Stomach smooth muscle (tissue), 2 donors: ENCODE measurements around the gene GPSM1.
"Not testable (repeated sequence)": the region's sequence is repeated elsewhere in the genome, so short reads cannot be mapped to it uniquely, and the experiment has no call there.

Source experiments
- H3K27ac ChIP-seq: one replicate; pipeline ENCODE4 v1.7.0; 2013; ENCODE audit warnings: mild to moderate bottlenecking, low read length, inconsistent platforms
- H3K27me3 ChIP-seq, 2 donors: one replicate each; pipeline ENCODE4 v1.7.0; 2013; ENCODE audit warnings: low read length in 2 of 2; ENCODE audit not compliant: insufficient read depth in 2 of 2, control insufficient read depth in 1 of 2
- H3K36me3 ChIP-seq, 2 donors: one replicate each; pipeline ENCODE4 v1.7.0; 2013; ENCODE audit warnings: low read length in 2 of 2; ENCODE audit not compliant: control insufficient read depth in 2 of 2, insufficient read depth in 2 of 2
- H3K4me1 ChIP-seq: one replicate; pipeline ENCODE4 v1.7.0; 2013; ENCODE audit warnings: low read length; ENCODE audit not compliant: control insufficient read depth, insufficient read depth
- H3K4me3 ChIP-seq, 2 donors: one replicate each; pipeline ENCODE4 v1.7.0; 2013; ENCODE audit warnings: low read length in 2 of 2
- H3K9ac ChIP-seq, 2 donors: one replicate each; pipeline ENCODE4 v1.7.0; 2013; ENCODE audit warnings: low read length in 2 of 2, mild to moderate bottlenecking in 1 of 2
- H3K9me3 ChIP-seq, 2 donors: one replicate each; pipeline ENCODE4 v1.7.0; 2013; ENCODE audit warnings: low read length in 2 of 2; ENCODE audit not compliant: control insufficient read depth in 2 of 2
- donor health status: healthy.
- donor health status: Pancreatic carcinoma.

GPSM1 gene

DNA sequence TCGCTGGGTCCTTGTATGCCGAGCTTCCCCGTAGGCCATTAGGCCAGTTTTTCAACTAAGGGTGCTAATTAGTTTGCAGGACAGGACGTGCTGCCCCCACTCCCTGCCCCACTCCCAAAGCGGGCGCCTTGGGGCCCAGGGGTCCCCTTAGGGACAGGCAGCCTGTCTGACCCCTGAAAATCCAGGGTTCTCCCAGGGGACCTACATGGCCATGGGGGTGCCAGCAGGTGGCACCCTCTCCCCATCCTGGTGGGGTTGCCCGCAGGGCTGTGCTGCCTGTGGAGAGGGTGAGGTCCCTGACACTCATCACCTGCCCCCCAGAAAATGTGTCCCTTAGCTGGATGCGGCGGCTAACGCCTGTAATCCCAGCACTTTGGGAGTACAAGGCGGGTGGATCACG, 14.9 kb upstream of the GPSM1 start:
- H3K9me3 ChIP-seq = peaks cover 0 to 9% of the 10 kb centered on the region in 2 donors
- H3K9ac ChIP-seq = no peak overlapping the region
- H3K4me3 ChIP-seq = no peak overlapping the region
- H3K4me1 ChIP-seq = no peaks in the 10 kb centered on the region
- no peak overlapping the region for H3K27ac ChIP-seq
- H3K36me3 ChIP-seq = no peaks in the 10 kb centered on the region
- H3K27me3 ChIP-seq = peaks cover 9 to 15% of the 10 kb centered on the region in 2 donors

DNA sequence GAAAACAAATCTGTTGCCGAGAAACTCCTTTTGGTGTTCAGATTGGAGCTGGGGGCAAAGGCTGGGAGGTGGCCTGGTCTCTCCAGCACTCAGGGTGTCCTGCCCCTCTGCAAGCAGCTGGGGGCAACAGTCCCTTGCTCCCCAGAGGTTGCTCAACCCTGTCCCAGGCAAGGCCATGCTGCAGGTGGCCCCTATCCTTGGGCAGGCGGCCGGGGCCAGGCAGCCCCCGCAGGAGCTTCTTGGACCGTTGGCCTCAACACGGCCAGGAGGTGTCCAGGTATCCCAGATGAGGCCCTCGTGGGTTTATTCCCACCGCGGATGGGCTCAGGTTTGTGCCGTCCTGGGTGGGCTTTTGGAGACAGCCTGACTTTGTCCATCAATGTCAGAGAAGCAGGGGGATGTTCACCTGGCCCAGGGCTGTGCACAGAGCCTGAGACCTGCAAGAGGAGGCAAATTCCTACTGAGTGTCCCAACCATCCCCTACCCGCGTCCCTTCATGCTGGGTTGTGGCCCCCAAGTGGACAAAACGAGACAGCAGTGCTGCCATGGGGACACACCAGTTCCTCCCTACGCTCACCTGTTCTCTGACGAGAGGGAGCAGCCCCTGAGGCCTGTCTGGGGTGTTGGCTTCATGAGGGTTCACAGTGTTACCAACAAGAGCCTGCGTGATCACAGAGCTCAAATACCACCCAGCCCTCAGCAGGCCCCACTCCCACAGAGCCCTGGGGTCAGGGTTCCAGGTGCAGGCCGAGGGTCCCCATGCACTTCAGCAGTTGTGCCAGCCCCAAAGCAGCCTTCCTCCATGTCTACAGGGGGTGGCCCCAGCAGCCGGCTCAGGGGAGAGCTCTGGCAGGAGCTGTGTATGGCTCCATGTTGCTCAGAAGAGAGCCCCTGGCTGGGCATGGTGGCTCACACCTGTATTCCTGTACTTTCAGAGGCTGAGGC, 14.0 kb upstream of the GPSM1 start:
- Histone ChIP-seq H3K4me3 (no peak overlapping the region), H3K4me1 (no peaks in the 10 kb centered on the region), H3K9ac (no peak overlapping the region), H3K36me3 (no peaks in the 10 kb centered on the region), H3K27me3 (peaks cover 7 to 9% of the 10 kb centered on the region in 2 donors), H3K9me3 (peaks cover 0 to 9% of the 10 kb centered on the region in 2 donors), H3K27ac (no peak overlapping the region)

DNA sequence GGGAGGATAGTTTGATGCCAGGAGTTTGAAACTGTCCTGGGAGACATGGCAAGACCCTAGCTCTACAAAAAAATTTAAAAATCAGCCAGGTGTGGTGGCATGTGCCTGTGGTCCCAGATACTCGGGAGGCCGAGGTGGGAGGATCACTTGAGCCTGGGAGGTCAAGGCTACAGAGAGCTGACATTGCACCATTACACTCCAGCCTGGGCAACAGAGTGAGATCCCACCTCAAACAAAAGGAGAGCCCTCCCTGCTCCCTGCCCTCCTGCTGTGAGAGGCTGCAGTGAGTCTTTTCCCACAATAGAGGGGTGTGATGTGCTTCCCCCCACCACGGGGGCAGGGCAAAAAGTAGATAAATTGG, 13.3 kb upstream of the GPSM1 start:
- H3K36me3 ChIP-seq = no peaks in the 10 kb centered on the region
- H3K9ac ChIP-seq = no peak overlapping the region
- no peaks in the 10 kb centered on the region for H3K4me1 ChIP-seq
- peaks cover 7 to 9% of the 10 kb centered on the region in 2 donors for H3K27me3 ChIP-seq
- no peak overlapping the region for H3K4me3 ChIP-seq
- H3K27ac ChIP-seq = no peak overlapping the region
- H3K9me3 ChIP-seq = peaks cover 0 to 9% of the 10 kb centered on the region in 2 donors

DNA sequence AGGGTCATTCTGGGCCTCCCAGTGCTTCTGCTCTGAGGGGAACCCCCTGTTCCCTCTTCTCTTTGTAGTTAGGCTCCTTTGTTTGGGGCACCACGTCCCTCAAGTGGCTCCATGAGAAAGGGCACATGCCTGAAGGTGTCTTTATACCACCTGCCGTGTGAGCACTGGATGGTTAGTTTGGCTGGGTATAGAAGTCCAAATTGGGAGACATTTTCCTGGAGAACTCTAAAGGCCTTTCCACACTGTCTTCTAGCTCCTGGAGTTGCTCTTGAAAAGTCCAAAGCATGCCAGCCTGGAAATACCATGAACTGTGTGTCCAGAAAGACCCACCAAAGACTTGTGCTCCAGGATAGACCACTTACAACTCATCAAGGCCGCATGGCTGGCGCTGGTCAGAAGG, 12.4 kb upstream of the GPSM1 start:
- no peak overlapping the region for H3K27ac ChIP-seq
- H3K9me3 ChIP-seq = peaks cover 0 to 9% of the 10 kb centered on the region in 2 donors
- no peak overlapping the region for H3K4me3 ChIP-seq
- no peak overlapping the region for H3K9ac ChIP-seq
- no peaks in the 10 kb centered on the region for H3K4me1 ChIP-seq
- no peaks in the 10 kb centered on the region for H3K36me3 ChIP-seq
- H3K27me3 ChIP-seq = peaks cover 4 to 9% of the 10 kb centered on the region in 2 donors

DNA sequence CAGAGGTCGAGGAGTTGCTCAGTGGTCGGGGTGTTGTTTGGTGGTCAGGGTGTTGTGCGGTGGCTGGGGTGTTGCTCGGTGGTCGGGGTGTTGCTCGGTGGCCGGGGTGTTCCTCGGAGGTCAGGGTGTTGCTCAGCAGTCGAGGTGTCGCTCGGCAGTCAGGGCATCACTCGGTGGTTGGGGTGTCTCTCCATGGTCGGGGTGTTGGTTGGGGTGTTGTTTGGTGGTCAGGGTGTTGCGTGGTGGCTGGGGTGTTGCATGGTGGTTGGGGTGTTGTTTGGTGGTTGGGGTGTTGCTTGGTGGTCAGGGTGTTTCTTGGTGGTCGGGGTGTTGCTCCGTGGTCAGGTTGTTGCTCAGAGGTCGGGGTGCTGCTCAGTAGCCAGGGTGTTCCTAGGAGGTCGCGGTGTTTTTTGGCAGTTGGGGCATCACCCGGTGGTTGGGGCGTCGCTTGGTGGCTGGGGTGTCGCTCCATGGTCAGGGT, 11.0 kb upstream of the GPSM1 start:
- no peak overlapping the region for H3K27ac ChIP-seq
- peaks cover 0 to 9% of the 10 kb centered on the region in 2 donors for H3K9me3 ChIP-seq
- no peaks in the 10 kb centered on the region for H3K36me3 ChIP-seq
- H3K27me3 ChIP-seq = no peaks in the 10 kb centered on the region
- H3K9ac ChIP-seq = no peak overlapping the region
- H3K4me1 ChIP-seq = no peaks in the 10 kb centered on the region
- no peak overlapping the region for H3K4me3 ChIP-seq

DNA sequence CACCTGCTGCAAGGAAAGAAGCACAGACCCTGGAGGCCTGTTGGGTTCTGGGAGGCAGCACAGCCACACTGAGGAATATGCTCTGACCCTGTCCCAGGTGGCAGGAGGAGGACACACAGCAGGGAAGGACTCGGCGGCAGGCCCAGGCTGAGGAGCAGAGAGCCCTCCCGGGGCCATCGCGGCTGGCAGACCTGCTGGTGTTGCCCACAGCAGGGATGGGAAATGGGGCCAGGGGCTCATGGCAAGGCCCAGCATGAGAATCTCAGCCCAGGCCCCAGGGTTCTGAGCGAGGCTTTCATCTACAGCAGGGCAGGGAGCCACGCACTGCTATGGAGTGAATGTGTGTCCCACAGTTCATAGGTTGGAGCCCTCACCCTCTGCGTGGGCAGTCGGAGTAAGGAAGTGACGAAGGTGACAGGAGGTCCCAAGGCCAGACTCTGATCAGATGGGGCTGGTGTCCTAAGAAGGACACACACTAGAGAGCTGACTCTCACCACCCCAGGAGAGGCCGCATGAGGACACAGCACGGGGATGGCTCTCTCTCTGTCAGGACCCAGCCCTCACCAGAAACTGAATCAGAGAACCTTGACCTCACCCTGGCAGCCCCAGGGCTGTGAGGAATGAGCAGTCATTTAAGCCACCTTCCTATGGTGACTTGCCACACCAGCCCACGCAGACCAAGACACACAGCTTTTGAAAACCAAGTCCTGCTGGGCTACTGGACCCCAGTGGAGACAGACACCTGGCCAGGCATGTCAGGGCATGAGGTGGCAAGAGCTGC, 10.3 kb upstream of the GPSM1 start:
- H3K9ac ChIP-seq = no peak overlapping the region
- H3K9me3 ChIP-seq = peaks cover 0 to 9% of the 10 kb centered on the region in 2 donors
- no peak overlapping the region for H3K27ac ChIP-seq
- H3K36me3 ChIP-seq = no peaks in the 10 kb centered on the region
- no peaks in the 10 kb centered on the region for H3K4me1 ChIP-seq
- no peak overlapping the region for H3K4me3 ChIP-seq
- H3K27me3 ChIP-seq = no peaks in the 10 kb centered on the region

DNA sequence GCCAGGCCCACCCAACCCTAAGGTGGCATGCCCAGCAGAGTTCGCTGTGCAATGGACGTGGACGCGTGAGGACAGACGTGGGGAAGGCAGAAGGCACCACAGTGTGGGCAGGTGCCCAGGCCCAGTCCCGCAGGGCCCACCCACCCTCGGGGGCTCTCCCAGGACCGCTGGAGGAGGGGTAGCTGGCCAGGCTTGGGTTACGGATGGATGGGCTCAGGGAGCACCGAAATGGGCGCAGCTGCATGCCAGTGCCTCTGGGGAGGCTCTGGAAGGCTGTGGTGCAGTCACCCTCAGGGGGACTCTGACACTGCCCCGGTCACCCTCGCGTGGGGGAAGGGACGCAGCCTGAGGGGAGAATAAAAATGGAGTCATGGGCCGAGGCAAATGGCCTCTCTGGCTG, 9.6 kb upstream of the GPSM1 start:
- Histone ChIP-seq H3K36me3 (no peaks in the 10 kb centered on the region), H3K9me3 (peaks cover 0 to 9% of the 10 kb centered on the region in 2 donors), H3K9ac (no peak overlapping the region), H3K27me3 (no peaks in the 10 kb centered on the region), H3K27ac (no peak overlapping the region), H3K4me1 (no peaks in the 10 kb centered on the region), H3K4me3 (no peak overlapping the region)

DNA sequence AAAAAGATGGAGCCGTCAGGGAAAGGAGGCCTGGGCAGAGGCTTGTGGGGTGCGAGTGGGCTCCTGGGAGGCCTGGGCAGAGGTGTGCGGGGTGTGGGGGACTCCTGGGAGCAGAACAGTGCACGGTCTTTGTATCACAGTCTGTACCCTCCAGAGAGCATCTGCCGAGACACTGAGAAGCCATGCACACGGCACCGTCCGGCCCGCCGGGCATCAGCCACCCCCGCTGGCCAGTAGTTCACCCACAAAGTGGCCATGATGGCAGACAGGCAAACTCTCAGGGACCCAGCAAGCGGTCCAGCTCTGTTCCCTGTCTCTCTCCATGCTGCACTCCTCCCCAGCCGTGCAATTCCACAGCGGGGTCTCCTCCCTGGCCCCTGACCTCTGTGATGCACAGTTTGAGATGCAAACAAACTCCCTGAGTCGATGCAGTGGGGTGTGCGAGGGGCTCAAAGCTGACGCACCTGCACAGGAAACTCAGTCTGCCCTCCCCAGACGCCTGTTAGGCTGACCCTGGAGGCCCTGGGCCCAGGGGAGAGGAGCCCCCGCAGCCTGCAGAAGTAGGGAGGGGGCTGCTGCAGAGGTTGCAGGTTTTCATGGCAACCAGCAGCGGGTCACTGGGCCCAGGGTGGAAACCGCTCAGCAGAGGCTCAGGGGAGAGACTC, 9.1 kb upstream of the GPSM1 start:
- H3K9ac ChIP-seq = no peak overlapping the region
- H3K27ac ChIP-seq = no peak overlapping the region
- peaks cover 0 to 9% of the 10 kb centered on the region in 2 donors for H3K9me3 ChIP-seq
- H3K4me3 ChIP-seq = no peak overlapping the region
- no peaks in the 10 kb centered on the region for H3K4me1 ChIP-seq
- H3K27me3 ChIP-seq = no peaks in the 10 kb centered on the region
- H3K36me3 ChIP-seq = no peaks in the 10 kb centered on the region

DNA sequence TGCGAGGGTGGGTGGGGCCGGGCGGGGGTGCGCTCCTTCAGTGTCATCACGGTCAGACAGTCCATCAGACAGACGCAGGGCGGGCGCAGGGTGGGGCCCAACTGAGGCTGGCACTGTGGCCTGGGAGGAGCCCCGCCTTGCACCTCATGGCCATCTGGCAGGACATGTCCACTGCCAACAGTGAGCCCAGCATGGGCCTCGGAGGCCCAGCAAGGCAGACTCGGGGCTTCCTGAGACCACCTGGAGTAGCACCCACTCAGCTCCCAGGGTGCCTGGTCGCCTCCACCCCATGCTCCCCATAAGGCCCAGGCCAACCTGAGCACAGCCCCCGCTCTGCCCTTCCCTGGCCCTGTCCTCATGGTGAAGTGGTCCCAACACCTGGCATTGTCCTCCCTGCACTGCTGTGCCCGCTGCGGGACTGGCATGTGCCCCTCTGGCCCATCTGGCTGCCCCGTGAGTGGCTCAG, 8.5 kb upstream of the GPSM1 start:
- H3K9me3 ChIP-seq = peaks cover 0 to 9% of the 10 kb centered on the region in 2 donors
- no peak overlapping the region for H3K27ac ChIP-seq
- no peaks in the 10 kb centered on the region for H3K36me3 ChIP-seq
- H3K9ac ChIP-seq = no peak overlapping the region
- no peaks in the 10 kb centered on the region for H3K27me3 ChIP-seq
- H3K4me1 ChIP-seq = no peaks in the 10 kb centered on the region
- H3K4me3 ChIP-seq = no peak overlapping the region

DNA sequence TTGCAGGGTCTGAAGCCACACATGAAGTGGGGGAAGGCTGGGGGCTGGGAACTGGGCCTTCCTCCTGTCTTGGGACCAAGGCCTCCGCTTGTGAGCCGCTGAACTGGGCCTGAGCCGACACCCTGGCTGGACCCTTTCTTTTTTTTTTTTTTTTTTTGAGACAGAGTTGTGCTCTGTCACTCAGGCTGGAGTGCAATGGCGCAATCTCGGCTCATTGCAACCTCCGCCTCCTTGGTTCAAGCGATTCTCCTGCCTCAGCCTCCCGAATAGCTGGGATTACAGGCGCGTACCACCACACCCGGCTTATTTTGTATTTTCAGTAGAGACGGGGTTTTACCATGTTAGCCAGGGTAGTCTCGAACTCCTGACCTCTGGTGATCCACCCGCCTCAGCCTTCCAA, 8.1 kb upstream of the GPSM1 start:
- not testable (repeated sequence) for H3K27ac ChIP-seq, H3K27me3 ChIP-seq

More for the DNA sequence above, 8.1 kb upstream of the GPSM1 start:
- not testable (repeated sequence) for H3K9me3 ChIP-seq, H3K9ac ChIP-seq, H3K4me3 ChIP-seq, H3K36me3 ChIP-seq, H3K4me1 ChIP-seq
